GM13977 (cell line): ENCODE measurements around the gene UGT2A1.

Experiments used
- DNase-seq: peaks from one replicate; pipeline ENCODE4 v3.0.0; 2012; ENCODE audit warnings: low spot score
- in situ Hi-C: fragments of 300-500 bp; cut with MboI; formaldehyde crosslinking; loops from one replicate; pipeline ENCODE4 v1.12.0; 2022; ENCODE audit warnings: low sequenced_read_pairs, low pct_unique_long_range_greater_than_20kb, mixed read lengths, inconsistent platforms; ENCODE audit not compliant: unreplicated experiment
- TF ChIP-seq, protein P1 (sequence below): IDR thresholded peaks from 2 replicates; pipeline ENCODE4 v1.5.1; 2012; ENCODE audit warnings: mild to moderate bottlenecking, control low read depth; ENCODE audit not compliant: insufficient read depth; ENCODE audit errors: extremely low read depth, missing control alignments

Gene UGT2A1

DNA sequence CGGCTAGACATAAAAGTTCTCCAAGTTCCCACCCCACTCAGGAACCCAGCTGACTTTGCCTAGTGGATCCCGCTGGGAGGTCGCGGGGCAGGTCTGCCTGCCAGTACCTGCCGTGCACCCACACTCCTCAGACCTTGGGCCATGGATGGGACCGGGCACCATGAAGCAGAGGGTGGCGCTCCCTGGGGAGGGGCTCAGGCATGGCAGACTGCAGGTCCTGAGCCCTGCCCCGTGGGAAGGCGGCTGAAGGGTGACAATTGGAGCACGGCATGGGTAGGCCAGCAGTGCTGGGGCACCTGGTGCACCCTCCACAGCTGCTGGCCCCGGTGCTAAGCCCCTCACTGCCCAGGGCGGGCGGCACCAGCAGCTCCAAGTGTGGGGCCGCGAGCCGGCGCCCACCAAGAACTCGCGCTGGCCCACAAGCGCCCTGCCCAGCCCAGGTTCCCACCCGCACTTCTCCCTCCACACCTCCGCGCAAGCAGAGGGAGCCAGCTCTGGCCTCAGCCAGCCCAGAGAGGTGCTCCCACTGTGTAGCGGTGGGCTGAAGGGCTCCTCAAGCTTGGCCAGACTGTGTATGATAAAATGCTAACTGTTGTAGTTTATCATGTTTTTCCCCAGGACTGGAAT lies 76.7 kb downstream of the UGT2A1 start:
- in situ Hi-C loops, result no loop called here
- DNase-seq, result no peak
- TF ChIP-seq, protein P1, sequence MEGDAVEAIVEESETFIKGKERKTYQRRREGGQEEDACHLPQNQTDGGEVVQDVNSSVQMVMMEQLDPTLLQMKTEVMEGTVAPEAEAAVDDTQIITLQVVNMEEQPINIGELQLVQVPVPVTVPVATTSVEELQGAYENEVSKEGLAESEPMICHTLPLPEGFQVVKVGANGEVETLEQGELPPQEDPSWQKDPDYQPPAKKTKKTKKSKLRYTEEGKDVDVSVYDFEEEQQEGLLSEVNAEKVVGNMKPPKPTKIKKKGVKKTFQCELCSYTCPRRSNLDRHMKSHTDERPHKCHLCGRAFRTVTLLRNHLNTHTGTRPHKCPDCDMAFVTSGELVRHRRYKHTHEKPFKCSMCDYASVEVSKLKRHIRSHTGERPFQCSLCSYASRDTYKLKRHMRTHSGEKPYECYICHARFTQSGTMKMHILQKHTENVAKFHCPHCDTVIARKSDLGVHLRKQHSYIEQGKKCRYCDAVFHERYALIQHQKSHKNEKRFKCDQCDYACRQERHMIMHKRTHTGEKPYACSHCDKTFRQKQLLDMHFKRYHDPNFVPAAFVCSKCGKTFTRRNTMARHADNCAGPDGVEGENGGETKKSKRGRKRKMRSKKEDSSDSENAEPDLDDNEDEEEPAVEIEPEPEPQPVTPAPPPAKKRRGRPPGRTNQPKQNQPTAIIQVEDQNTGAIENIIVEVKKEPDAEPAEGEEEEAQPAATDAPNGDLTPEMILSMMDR, result no peak

GRCh38 chr4:69568787-69569186 lies 84.3 kb downstream of the UGT2A1 start:
- DNase-seq, result no peak
- TF ChIP-seq, protein P1, result no peak
- in situ Hi-C loops, result no loop called here

GRCh38 chr4:69563424-69563823 lies 89.6 kb downstream of the UGT2A1 start:
- DNase-seq, result no peak
- TF ChIP-seq, protein P1, result no peak
- in situ Hi-C loops, result no loop called here

DNA sequence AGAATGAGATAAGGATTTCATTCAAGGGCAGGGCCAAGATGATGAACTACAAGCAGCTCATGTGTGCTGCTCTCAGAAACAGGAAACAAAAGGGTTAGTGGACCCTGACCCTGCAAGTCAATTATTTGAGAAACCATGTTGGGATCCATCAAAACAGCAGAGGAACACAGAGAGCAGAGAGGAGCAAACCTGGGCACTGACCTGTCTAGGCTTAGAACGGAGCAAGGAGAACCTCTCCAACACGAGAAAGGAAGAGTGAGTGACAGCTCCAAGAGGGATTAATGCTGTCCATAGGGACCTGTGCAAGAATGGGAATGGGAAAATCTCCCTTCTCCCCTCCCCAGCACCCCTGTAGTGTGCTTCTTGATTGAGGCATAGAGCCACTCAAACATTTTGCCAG lies 103.4 kb downstream of the UGT2A1 start:
- DNase-seq, result no peak
- TF ChIP-seq, protein P1, result no peak
- in situ Hi-C loops, result no loop called here

DNA sequence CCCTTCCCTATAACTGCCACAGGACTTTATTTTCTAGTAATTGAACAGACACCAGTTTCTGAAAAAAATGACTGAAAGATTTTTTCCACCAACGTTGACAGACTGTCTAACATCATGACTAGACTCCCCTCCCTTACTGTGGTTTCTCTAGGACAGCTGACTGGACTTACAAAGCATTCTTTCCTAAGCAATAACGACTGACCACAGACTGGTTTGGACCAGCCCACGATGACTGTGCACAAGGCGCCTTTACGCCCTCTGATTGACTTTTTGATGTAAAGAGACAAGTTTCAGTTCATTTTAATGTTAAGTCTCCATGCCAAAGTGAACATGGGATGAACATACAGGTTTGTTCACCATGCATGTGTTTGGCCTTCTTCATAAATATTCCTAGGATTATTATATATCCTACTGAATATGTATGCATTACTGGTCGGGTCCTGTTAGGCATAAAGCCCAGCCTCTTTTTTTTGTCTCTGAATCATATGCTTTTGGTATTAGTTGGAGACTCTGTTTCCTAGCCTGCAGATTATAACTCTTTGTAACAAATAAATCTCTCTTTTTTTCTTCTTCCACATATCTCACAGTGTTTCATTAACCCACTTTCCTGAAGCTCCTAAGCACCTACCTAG lies 106.8 kb downstream of the UGT2A1 start:
- TF ChIP-seq, protein P1, result no peak
- in situ Hi-C loops, result no loop called here
- DNase-seq, result no peak
